Posterior vena cava (tissue), 2 donors: ENCODE measurements around the gene COQ8A. TPM values are rescaled to one million over a fixed set of nuclear protein-coding genes. Genes with fewer than 3 reads are reported as not detected.

ENCODE experiments used
- DNase-seq: peaks from one replicate; pipeline ENCODE4 v3.0.0-alpha.2; 2020; ENCODE audit warnings: low spot score
- intact Hi-C, 2 donors: fragments of 100-400 bp; cut with DNase I; formaldehyde crosslinking; loops; one replicate each; pipeline versions ENCODE4 v1.14.1 to v1.14.2; 2022 to 2023
- total RNA-seq, 2 donors: library from RNA; stranded (reverse); fragmentation: NEBNext Ultra II Directional; extraction: Animal tissue kit (Norgen Biotek cat#: 25700); gene quantifications; one replicate each; pipeline ENCODE4 v1.2.1, GENCODE V29; 2021
- donor health status: DM: yes; HTN: yes; CAD: no.
- donor health status: DM: yes; HTN: yes; CAD: no.

The COQ8A gene
- total RNA-seq, 2 donors from 2014 or later = 15.4 to 21.1 TPM

- intact Hi-C loops = no loop called here
- peak; percentile 56 for DNase-seq
These were observed 40.7 kb downstream of the COQ8A start for GRCh38 chr1:226980565-226981385.

GRCh38 chr1:226981386-226981817 lies 41.3 kb downstream of the COQ8A start:
- intact Hi-C loops = no loop called here
- peak; percentile 54 for DNase-seq

GRCh38 chr1:226981838-226982237 lies 41.7 kb downstream of the COQ8A start:
- intact Hi-C loops = no loop called here
- DNase-seq = peak; percentile 73

GRCh38 chr1:226982451-226983177 lies 42.5 kb downstream of the COQ8A start:
- DNase-seq = peak; percentile 69
- intact Hi-C loops = no loop called here

- DNase-seq = peak; percentile 73
- intact Hi-C loops = no loop called here
These were observed 43.3 kb downstream of the COQ8A start for GRCh38 chr1:226983247-226983991.

- peak; percentile 54 for DNase-seq
- intact Hi-C loops = no loop called here
These were observed 43.9 kb downstream of the COQ8A start for GRCh38 chr1:226983992-226984364.

GRCh38 chr1:226984521-226985238 lies 44.6 kb downstream of the COQ8A start:
- intact Hi-C loops = no loop called here

GRCh38 chr1:226985239-226985838 lies 45.2 kb downstream of the COQ8A start:
- intact Hi-C loops = no loop called here
- peak; percentile 53 for DNase-seq

More at GRCh38 chr1:226984521-226985238, 44.6 kb downstream of the COQ8A start:
- DNase-seq = peak; percentile 72

GRCh38 chr1:226985839-226986463 lies 45.9 kb downstream of the COQ8A start:
- DNase-seq = peak; percentile 70
- intact Hi-C loops = loop anchor here in 1 of 2 donors (2.0 kb wide), 1 partner anchor 33 kb away; no protein-coding TSS in a partner anchor

- intact Hi-C loops = loop anchor here in 1 of 2 donors (2.0 kb wide), 1 partner anchor 34 kb away; no protein-coding TSS in a partner anchor
- DNase-seq = peak; percentile 78
These were observed 46.5 kb downstream of the COQ8A start for GRCh38 chr1:226986496-226987178.

- intact Hi-C loops = loop anchor here in 1 of 2 donors (2.0 kb wide), 1 partner anchor 34 kb away; no protein-coding TSS in a partner anchor
These were observed 47.1 kb downstream of the COQ8A start for GRCh38 chr1:226987179-226987536.

GRCh38 chr1:226987623-226988333 lies 47.7 kb downstream of the COQ8A start:
- DNase-seq = peak; percentile 73
- intact Hi-C loops = loop anchor here in 1 of 2 donors (2.0 kb wide), 1 partner anchor 35 kb away; no protein-coding TSS in a partner anchor

More at GRCh38 chr1:226987179-226987536, 47.1 kb downstream of the COQ8A start:
- DNase-seq = peak; percentile 61

- DNase-seq = peak; percentile 76
- intact Hi-C loops = no loop called here
These were observed 48.2 kb downstream of the COQ8A start for GRCh38 chr1:226988334-226988666.

- DNase-seq = no peak
- intact Hi-C loops = no loop called here
These were observed 49.2 kb downstream of the COQ8A start for GRCh38 chr1:226989085-226989920.

GRCh38 chr1:226990133-226990716 lies 50.1 kb downstream of the COQ8A start:
- intact Hi-C loops = no loop called here
- DNase-seq = peak; percentile 82

GRCh38 chr1:226991920-226992319 lies 51.8 kb downstream of the COQ8A start:
- DNase-seq = no peak
- intact Hi-C loops = no loop called here
